Smooth muscle cell (in vitro differentiated cells): ENCODE measurements around the gene FXYD3. TPM values are rescaled to one million over a fixed set of nuclear protein-coding genes. Genes with fewer than 3 reads are reported as not detected.

Experiments used
- DNase-seq: peaks from one replicate; lab custom pipeline; 2025; ENCODE audit not compliant: unreplicated experiment; lab: John Stamatoyannopoulos, UW
- H2AFZ ChIP-seq: fragments of 200-600 bp; sonication (generic); 2 replicates; pipeline ENCODE4 v1.6.0; 2016; ENCODE audit warnings: antibody characterized with exemption, low read depth, mild to moderate bottlenecking
- H3F3A ChIP-seq: fragments of 200-600 bp; sonication (generic); 2 replicates; pipeline ENCODE4 v1.6.0; 2017; ENCODE audit warnings: antibody characterized with exemption, low read depth
- H3K27ac ChIP-seq: fragments of 200-600 bp; sonication (generic); 2 replicates; pipeline ENCODE4 v1.5.1; 2016; ENCODE audit warnings: low read depth, mild to moderate bottlenecking
- H3K27me3 ChIP-seq: fragments of 200-600 bp; sonication (generic); 2 replicates; pipeline ENCODE4 v1.6.1; 2016; ENCODE audit warnings: low read depth, mild to moderate bottlenecking
- H3K36me3 ChIP-seq: fragments of 200-600 bp; sonication (generic); 2 replicates; pipeline ENCODE4 v1.5.1; 2016; ENCODE audit warnings: low read depth
- H3K4me1 ChIP-seq: fragments of 200-600 bp; sonication (generic); 2 replicates; pipeline ENCODE4 v1.5.1; 2016; ENCODE audit warnings: low read depth
- H3K4me2 ChIP-seq: fragments of 200-600 bp; sonication (generic); 2 replicates; pipeline ENCODE4 v1.6.0; 2016; ENCODE audit warnings: mild to moderate bottlenecking
- H3K4me3 ChIP-seq: fragments of 200-600 bp; sonication (generic); 2 replicates; pipeline ENCODE4 v1.5.1; 2016; ENCODE audit warnings: mild to moderate bottlenecking
- H3K79me2 ChIP-seq: fragments of 200-600 bp; sonication (generic); 2 replicates; pipeline ENCODE4 v1.6.0; 2016; ENCODE audit warnings: low read depth, mild to moderate bottlenecking
- H3K9ac ChIP-seq: fragments of 200-600 bp; sonication (generic); 2 replicates; pipeline ENCODE4 v1.6.0; 2016; ENCODE audit warnings: low read depth
- H3K9me3 ChIP-seq: fragments of 200-600 bp; sonication (generic); replicated peaks from 2 replicates; pipeline ENCODE4 v1.5.1; 2016; ENCODE audit warnings: low read depth
- H4K20me1 ChIP-seq: fragments of 200-600 bp; sonication (generic); 2 replicates; pipeline ENCODE4 v1.6.0; 2016; ENCODE audit warnings: low read depth
- CTCF ChIP-seq: fragments of 200-600 bp; sonication (generic); IDR thresholded peaks from 2 replicates; pipeline ENCODE4 v1.5.1; 2017; ENCODE audit warnings: borderline replicate concordance, mild to moderate bottlenecking, antibody characterized with exemption; ENCODE audit not compliant: insufficient read depth, poor library complexity, severe bottlenecking
- WGBS: methylation state at CpG from one replicate; pipeline ENCODE4 v1.1.7; 2016; ENCODE audit warnings: low lambda C conversion rate; 5-methylcytosine and 5-hydroxymethylcytosine counted together
- polyA plus RNA-seq: library from polyadenylated mRNA; unstranded; fragments of >200 nt; fragmentation: Nextera tagmentation; extraction: Ambion mirVana; gene quantifications from 2 replicates; pipeline ENCODE4 v1.2.1, GENCODE V29; 2016
- total RNA-seq: library from RNA; depleted of rRNA; stranded (reverse); fragments of >200 nt; gene quantifications from 2 replicates; pipeline ENCODE4 v1.2.3, GENCODE V29; 2014

Gene FXYD3
- total and polyA plus RNA-seq, 2 experiments from 2014 or later, result 23.0 to 37.0 TPM

GRCh38 chr19:35140962-35141836 lies 25.6 kb downstream of the FXYD3 start:
- Histone ChIP-seq H3K4me3 (peak overlapping the region; percentile 21), H2AFZ (no peak overlapping the region), H3K27ac (no peak overlapping the region), H3K36me3 (no peaks in the 10 kb centered on the region), H3K9ac (no peak overlapping the region), H3K4me1 (peaks cover 12% of the 10 kb centered on the region), H3K79me2 (no peaks in the 10 kb centered on the region), H3K4me2 (peak overlapping the region; percentile 67), H3F3A (no peaks in the 10 kb centered on the region), H3K9me3 (no peaks in the 10 kb centered on the region), H4K20me1 (no peaks in the 10 kb centered on the region), H3K27me3 (peaks cover 41% of the 10 kb centered on the region)
- peak; percentile 79 for DNase-seq
- WGBS, result 2% methylated on average over 29 of the region's 48 CpGs
- peak; percentile 17 for TF ChIP-seq CTCF

- H3K27me3 ChIP-seq, result peaks cover 41% of the 10 kb centered on the region
- 12% methylated on average over 20 of the region's 21 CpGs for WGBS
- H3K79me2 ChIP-seq, result no peaks in the 10 kb centered on the region
- H4K20me1 ChIP-seq, result no peaks in the 10 kb centered on the region
- H3K27ac ChIP-seq, result no peak overlapping the region
- peaks cover 12% of the 10 kb centered on the region for H3K4me1 ChIP-seq
- peak overlapping the region; percentile 67 for H3K4me2 ChIP-seq
- H3K4me3 ChIP-seq, result peak overlapping the region; percentile 21
- no peak overlapping the region for H2AFZ ChIP-seq
- no peak for TF ChIP-seq CTCF
- H3K36me3 ChIP-seq, result no peaks in the 10 kb centered on the region
- no peak overlapping the region for H3K9ac ChIP-seq
- H3F3A ChIP-seq, result no peaks in the 10 kb centered on the region
- no peak for DNase-seq
- H3K9me3 ChIP-seq, result no peaks in the 10 kb centered on the region
These were observed 26.4 kb downstream of the FXYD3 start for GRCh38 chr19:35141837-35142605.

GRCh38 chr19:35142606-35143230 lies 27.1 kb downstream of the FXYD3 start:
- Histone ChIP-seq H3K4me3 (peak overlapping the region; percentile 5), H3K27ac (no peak overlapping the region), H4K20me1 (no peaks in the 10 kb centered on the region), H3K79me2 (no peaks in the 10 kb centered on the region), H3K9ac (no peak overlapping the region), H3K27me3 (peaks cover 41% of the 10 kb centered on the region), H3F3A (no peaks in the 10 kb centered on the region), H3K36me3 (no peaks in the 10 kb centered on the region), H3K9me3 (no peaks in the 10 kb centered on the region), H3K4me2 (peak overlapping the region; percentile 61), H3K4me1 (peaks cover 12% of the 10 kb centered on the region), H2AFZ (no peak overlapping the region)
- peak; percentile 70 for TF ChIP-seq CTCF
- no peak for DNase-seq
- WGBS, result 0% methylated on average over 1 of the region's 46 CpGs
